Erythroblast (primary cell): ENCODE results near the gene EDIL3.

Source experiments
- DNase-seq, 2 experiments: peaks; one replicate each; lab custom pipeline; 2025; lab: John Stamatoyannopoulos, UW
- GATA1 ChIP-seq: IDR thresholded peaks from 2 replicates; pipeline ENCODE4 v1.6.1; 2011; ENCODE audit warnings: low read depth, mild to moderate bottlenecking, control low read depth, low read length, moderate library complexity
- POLR2A ChIP-seq: IDR thresholded peaks from 2 replicates; pipeline ENCODE4 v1.6.1; 2011; ENCODE audit warnings: mild to moderate bottlenecking, low read length

EDIL3 gene

GRCh38 chr5:83924891-83925290 lies 459.8 kb downstream of the EDIL3 start:
- TF ChIP-seq GATA1 (no peak), POLR2A (no peak)
- no peak for DNase-seq

GRCh38 chr5:83924171-83924570 lies 460.5 kb downstream of the EDIL3 start:
- TF ChIP-seq GATA1 (no peak), POLR2A (no peak)
- DNase-seq = no peak

DNA sequence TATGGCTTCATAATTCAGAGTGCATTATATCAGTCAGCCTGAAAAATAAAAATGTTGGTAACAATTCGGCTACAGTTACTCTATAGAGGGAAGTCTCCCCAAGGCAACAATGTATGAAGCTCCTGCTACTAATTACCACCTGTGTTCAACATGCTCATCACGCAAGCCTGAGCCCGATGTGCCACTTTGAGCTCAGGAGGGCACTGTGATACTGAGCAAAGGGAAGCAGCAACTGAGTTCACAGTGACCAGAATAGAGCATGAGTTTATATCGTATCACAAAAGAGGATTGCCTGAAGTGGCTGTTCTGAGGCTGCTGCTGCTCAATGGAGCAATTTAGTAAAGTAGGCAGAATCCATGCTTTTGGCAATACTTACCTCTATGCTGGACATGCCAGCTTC lies 462.0 kb downstream of the EDIL3 start:
- DNase-seq = no peak
- TF ChIP-seq GATA1 (no peak), POLR2A (no peak)

DNA sequence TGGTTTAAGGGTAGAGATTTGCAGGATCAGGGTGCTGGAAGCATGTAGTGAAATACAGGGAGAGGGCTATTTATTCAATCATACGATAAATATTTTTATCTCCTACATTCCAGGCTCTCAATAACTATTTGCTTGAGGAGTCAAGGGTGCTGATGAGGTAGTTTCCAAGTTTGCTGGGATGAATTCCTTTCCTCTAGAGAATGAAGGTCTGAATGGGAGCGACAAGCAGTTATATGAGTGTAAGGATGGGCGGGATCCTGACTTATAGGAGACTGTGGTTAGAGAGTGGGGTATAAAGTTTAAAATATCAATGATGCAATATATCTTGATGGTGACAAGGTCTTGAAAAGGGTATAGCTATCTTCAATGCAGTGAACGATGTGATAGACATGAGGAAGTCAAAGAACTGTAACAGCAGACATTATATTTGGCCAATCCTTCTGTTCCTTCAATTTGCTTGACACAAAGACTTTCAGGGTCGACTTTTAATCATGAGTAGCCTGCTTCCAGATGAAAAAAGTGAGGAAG lies 462.9 kb downstream of the EDIL3 start:
- DNase-seq = no peak
- TF ChIP-seq POLR2A (no peak), GATA1 (no peak)

GRCh38 chr5:83919071-83920041 lies 465.3 kb downstream of the EDIL3 start:
- TF ChIP-seq GATA1 = no peak
- TF ChIP-seq POLR2A = no peak
- DNase-seq = no peak

DNA sequence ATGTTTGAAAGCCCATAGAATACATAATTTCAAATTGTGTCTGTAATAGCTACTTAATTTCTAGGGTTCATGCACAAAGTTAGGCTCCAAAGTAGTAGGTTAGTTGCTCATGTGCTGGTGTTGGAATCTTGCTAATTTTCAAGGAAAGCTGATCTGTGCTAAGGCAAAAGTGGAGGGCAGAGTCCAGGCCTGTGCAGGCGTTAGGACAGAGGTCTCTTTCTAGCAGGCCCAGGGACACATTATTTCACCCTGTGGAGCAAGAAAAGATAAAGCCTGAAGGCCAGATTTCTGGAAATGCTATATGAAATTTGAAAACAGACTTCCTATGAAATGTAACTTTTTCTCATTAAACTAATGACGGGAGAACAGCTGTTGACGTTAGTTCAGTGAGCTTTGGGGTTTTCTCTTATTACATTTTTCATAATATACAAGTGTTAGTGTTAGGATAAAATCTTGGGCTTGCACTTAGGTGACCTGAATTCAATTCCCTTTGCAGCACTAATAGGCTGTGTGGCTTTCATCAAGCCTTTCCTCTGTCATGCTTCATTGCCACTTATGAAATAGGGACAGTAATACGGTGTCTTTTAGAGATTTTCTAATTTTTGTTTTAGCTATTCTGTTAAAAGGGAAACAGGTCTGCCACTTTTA lies 467.3 kb downstream of the EDIL3 start:
- TF ChIP-seq POLR2A (no peak), GATA1 (no peak)
- no peak for DNase-seq

GRCh38 chr5:83914662-83915418 lies 469.8 kb downstream of the EDIL3 start:
- no peak for DNase-seq
- TF ChIP-seq GATA1 (no peak), POLR2A (no peak)

DNA sequence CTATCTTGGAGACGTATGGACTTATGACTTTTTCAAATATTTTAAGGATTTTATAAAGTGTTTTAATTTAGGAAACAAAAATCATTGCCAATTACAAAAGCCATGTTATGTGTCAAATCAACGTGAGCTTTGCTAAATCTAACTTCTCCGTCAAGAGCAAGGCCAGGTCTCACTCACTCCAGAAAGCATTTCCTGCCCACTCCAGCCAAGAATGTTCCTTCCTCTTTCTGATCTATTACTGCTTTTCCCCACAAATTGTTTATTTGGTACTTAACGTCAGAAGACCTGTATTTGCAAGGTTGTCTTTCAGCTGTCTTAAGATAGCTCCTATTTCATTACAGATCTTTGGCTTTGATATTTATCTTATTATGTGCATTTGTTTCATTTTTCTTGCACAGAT lies 470.5 kb downstream of the EDIL3 start:
- no peak for TF ChIP-seq GATA1
- TF ChIP-seq POLR2A = no peak
- DNase-seq = no peak

DNA sequence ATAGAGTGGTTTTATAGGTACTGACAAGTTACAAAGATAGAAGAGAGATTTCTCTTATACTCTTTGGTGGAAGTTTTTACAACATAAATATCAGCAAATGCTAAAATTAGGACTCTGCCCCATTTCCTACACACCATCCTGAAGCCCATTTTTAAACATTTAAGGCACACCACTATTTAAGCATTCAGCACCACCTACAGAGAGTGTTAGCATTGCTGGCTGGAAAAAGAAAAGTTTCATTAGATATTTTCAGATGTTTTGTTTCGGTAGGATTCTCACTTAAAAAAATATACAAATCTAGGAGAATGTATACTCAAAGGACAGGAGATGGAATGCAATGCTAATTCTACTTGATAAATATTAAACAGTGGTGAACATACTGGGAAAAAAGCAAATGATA lies 471.1 kb downstream of the EDIL3 start:
- no peak for DNase-seq
- TF ChIP-seq POLR2A = no peak
- TF ChIP-seq GATA1 = no peak

GRCh38 chr5:83911367-83911919 lies 473.2 kb downstream of the EDIL3 start:
- TF ChIP-seq POLR2A (no peak), GATA1 (no peak)
- no peak for DNase-seq

DNA sequence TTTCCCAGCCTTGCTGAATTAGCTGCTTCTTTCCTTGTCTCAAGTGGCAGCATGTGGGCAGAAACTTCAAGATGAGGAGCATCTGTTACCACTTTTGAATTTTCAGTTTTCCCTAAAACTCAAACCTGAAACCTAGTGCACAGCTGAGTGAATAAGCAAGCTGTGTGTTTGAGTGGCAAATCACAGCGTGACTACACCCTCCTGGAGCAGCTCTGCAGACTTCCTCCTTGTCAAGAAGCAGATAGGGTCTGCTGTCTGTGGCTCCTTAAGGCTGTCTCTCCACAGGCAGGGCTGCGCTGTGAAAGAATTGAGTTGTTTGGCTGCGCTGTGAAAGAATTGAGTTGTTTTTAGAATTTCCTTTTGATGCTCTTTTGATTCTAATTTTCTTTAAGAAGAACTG lies 484.4 kb downstream of the EDIL3 start:
- DNase-seq = no peak
- TF ChIP-seq POLR2A (no peak), GATA1 (no peak)

- DNase-seq = no peak
- TF ChIP-seq GATA1 = no peak
- no peak for TF ChIP-seq POLR2A
Measured at GRCh38 chr5:83899326-83899970, 485.2 kb downstream of the EDIL3 start.

- no peak for TF ChIP-seq POLR2A
- TF ChIP-seq GATA1 = no peak
- DNase-seq = no peak
Measured at GRCh38 chr5:83895860-83896259, 488.8 kb downstream of the EDIL3 start.
